PC-3 (cell line): Measurements from ENCODE around the gene POU4F1.

Experiments
- EZH2 ChIP-seq: fragments of 300-600 bp; sonication (generic); IDR thresholded peaks from one replicate; pipeline ENCODE4 v1.6.1; 2017; ENCODE audit warnings: antibody characterized with exemption, mild to moderate bottlenecking, low read length; ENCODE audit not compliant: unreplicated experiment
- EZH2phosphoT487 ChIP-seq: fragments of 300-600 bp; sonication (generic); IDR thresholded peaks from 2 replicates; pipeline ENCODE4 v1.6.1; 2018; ENCODE audit warnings: mild to moderate bottlenecking, antibody characterized with exemption, low read length, borderline replicate concordance
- TF ChIP-seq, protein P1 (sequence below): fragments of 300-600 bp; sonication (generic); conservative IDR thresholded peaks from 2 replicates; pipeline ENCODE4 v1.5.1; 2017; ENCODE audit warnings: antibody characterized with exemption, low read depth, mild to moderate bottlenecking, low read length

DNA sequence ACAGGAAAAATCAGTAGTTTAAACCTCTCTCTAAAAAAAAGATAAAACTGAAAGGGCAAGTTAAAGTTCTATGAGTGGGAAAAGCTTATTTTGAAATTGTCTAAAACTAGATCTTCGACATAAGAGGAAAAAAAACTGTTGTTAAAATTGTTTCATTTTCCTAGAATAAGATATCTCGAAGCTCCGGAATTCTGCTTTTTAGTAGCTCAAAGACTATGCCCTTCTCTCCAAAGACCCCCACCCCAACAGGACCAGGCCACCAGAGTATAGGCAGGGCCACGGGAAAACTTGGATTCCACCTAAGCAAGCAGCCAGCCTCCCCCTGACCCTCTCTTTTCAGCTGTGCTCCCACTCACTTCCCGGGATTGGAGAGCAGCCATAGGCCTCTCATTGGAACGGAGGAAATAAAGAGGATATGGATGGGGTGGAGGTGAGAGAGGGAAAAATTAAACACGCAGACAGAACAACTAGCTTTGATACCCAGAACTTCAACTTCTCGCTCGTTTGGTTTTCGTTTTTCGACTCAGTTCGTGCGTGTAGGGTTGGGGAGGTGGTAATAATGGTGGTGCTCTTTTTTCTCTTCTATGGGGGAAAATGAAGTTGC lies 3.0 kb downstream of the POU4F1 start:
- TF ChIP-seq, protein P1, sequence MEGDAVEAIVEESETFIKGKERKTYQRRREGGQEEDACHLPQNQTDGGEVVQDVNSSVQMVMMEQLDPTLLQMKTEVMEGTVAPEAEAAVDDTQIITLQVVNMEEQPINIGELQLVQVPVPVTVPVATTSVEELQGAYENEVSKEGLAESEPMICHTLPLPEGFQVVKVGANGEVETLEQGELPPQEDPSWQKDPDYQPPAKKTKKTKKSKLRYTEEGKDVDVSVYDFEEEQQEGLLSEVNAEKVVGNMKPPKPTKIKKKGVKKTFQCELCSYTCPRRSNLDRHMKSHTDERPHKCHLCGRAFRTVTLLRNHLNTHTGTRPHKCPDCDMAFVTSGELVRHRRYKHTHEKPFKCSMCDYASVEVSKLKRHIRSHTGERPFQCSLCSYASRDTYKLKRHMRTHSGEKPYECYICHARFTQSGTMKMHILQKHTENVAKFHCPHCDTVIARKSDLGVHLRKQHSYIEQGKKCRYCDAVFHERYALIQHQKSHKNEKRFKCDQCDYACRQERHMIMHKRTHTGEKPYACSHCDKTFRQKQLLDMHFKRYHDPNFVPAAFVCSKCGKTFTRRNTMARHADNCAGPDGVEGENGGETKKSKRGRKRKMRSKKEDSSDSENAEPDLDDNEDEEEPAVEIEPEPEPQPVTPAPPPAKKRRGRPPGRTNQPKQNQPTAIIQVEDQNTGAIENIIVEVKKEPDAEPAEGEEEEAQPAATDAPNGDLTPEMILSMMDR, result no peak
- TF ChIP-seq EZH2 (no peak), EZH2phosphoT487 (no peak)
